Sigmoid colon (tissue), 4 donors: ENCODE results near the gene HECTD4.

Experiments
- CTCF ChIP-seq, 4 experiments: fragments of 450-650 bp in 3 of 4; fragments of 200-600 bp in 1 of 4; IDR thresholded peaks; one replicate each; pipeline ENCODE4 v1.5.1; 2016 to 2019; ENCODE audit warnings: antibody characterized with exemption in 4 of 4, mild to moderate bottlenecking in 3 of 4, moderate library complexity in 2 of 4
- EP300 ChIP-seq, 4 donors: sonication (generic); formaldehyde crosslinking; IDR thresholded peaks; one replicate each; pipeline ENCODE4 v1.6.1; 2017; ENCODE audit warnings: antibody characterized with exemption in 4 of 4
- POLR2A ChIP-seq, 2 donors: fragments of 450-650 bp; IDR thresholded peaks; one replicate each; pipeline ENCODE4 v1.6.1; 2016; ENCODE audit warnings: antibody characterized with exemption in 2 of 2, mild to moderate bottlenecking in 2 of 2, moderate library complexity in 2 of 2
- POLR2AphosphoS5 ChIP-seq, 4 donors: sonication (generic); formaldehyde crosslinking; IDR thresholded peaks; one replicate each; pipeline ENCODE4 v1.6.1; 2017; ENCODE audit warnings: antibody characterized with exemption in 4 of 4

GRCh38 chr12:112393328-112393727 is 11.1 kb upstream of the HECTD4 start:
- TF ChIP-seq CTCF (IDR thresholded peaks at IDR 0.05) (no peak), POLR2AphosphoS5 (IDR thresholded peaks at IDR 0.05) (no peak), POLR2A (IDR thresholded peaks at IDR 0.05) (no peak), EP300 (IDR thresholded peaks at IDR 0.05) (no peak)
